ENCODE results near the gene CACNA1C.

The CACNA1C gene

GRCh38 chr12:2396448-2396871 is 343.7 kb downstream of the CACNA1C start:
- no peak for DNase-seq

- DNase-seq, result no peak
Observed at GRCh38 chr12:2397356-2398045, 344.7 kb downstream of the CACNA1C start.

GRCh38 chr12:2401040-2401439 is 348.3 kb downstream of the CACNA1C start:
- DNase-seq, result no peak

- DNase-seq, result no peak
Observed at GRCh38 chr12:2402073-2402579, 349.3 kb downstream of the CACNA1C start.

GRCh38 chr12:2403221-2403976 is 350.6 kb downstream of the CACNA1C start:
- peak in 2 of 4 experiments; percentile 12 to 23 for DNase-seq

- DNase-seq, result no peak
Observed at GRCh38 chr12:2405039-2405438, 352.3 kb downstream of the CACNA1C start.

GRCh38 chr12:2406903-2407302 is 354.1 kb downstream of the CACNA1C start:
- no peak for DNase-seq

GRCh38 chr12:2408262-2408661 is 355.5 kb downstream of the CACNA1C start:
- peak in 2 of 4 experiments; percentile 19 to 31 for DNase-seq

- no peak for DNase-seq
Observed at GRCh38 chr12:2409656-2410265, 357.0 kb downstream of the CACNA1C start.

- DNase-seq, result no peak
Observed at GRCh38 chr12:2410496-2410895, 357.7 kb downstream of the CACNA1C start.

- no peak for DNase-seq
Observed at GRCh38 chr12:2411011-2411410, 358.2 kb downstream of the CACNA1C start.

GRCh38 chr12:2411616-2412304 is 359.0 kb downstream of the CACNA1C start:
- no peak for DNase-seq

GRCh38 chr12:2412305-2412643 is 359.5 kb downstream of the CACNA1C start:
- DNase-seq, result no peak

GRCh38 chr12:2413301-2413700 is 360.5 kb downstream of the CACNA1C start:
- no peak for DNase-seq

- DNase-seq, result no peak
Observed at GRCh38 chr12:2413999-2414792, 361.4 kb downstream of the CACNA1C start.

- DNase-seq, result no peak
Observed at GRCh38 chr12:2414810-2415567, 362.2 kb downstream of the CACNA1C start.

GRCh38 chr12:2415568-2415944 is 362.8 kb downstream of the CACNA1C start:
- no peak for DNase-seq

- DNase-seq, result no peak
Observed at GRCh38 chr12:2416158-2416557, 363.4 kb downstream of the CACNA1C start.

- no peak for DNase-seq
Observed at GRCh38 chr12:2417481-2418160, 364.8 kb downstream of the CACNA1C start.

GRCh38 chr12:2418579-2418978 is 365.8 kb downstream of the CACNA1C start:
- DNase-seq, result no peak

- no peak for DNase-seq
Observed at GRCh38 chr12:2422591-2422990, 369.8 kb downstream of the CACNA1C start.
